ENCODE results near the gene EEF1AKMT3.
A peak's percentile ranks its signal among the peaks of the same experiment; 100 is the strongest.

Gene EEF1AKMT3

DNA sequence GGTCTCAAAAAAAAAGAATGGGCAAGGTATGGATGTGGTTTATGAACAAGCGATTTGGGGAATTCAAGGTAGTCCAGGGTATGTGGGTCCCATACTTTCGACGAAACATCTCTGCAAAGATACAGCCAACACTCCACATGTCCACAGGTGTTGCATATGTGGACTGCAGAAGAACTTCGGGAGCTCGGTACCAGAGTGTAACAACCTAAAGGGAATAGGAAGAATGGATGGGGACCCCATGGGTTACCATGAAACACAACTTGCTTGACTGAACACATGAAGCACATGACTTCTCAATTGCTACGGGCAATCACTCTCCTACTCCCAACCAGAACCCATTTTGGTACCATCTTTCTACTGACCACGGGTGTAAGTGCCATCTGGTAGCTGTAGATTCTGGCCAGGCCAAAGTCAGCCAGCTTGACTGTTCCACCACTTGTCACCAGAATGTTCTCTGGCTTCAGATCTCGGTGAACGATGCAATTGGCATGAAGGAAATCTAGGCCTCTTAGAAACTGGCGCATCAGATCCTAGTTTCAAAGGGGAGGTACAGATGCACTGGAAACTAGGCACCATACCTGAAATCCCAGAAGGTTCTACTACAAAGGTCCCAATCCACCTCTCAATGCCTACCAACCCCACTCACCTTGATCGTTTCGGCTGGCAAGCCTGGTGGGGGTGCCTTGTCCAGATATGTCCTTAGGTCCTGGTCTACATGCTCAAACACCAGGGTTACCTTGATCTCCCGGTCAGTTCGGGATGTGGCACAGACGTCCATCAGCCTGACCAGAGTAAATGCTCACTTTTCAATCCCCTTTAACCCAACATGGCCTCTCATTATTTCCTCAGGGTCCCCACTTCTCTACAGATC lies 21.6 kb upstream of the EEF1AKMT3 start:
- H3K4me1 Mint-ChIP-seq (ENCODE audit: low read depth in 2 of 2) = peaks cover 28 to 49% of the 10 kb centered on the region in 2 donors

DNA sequence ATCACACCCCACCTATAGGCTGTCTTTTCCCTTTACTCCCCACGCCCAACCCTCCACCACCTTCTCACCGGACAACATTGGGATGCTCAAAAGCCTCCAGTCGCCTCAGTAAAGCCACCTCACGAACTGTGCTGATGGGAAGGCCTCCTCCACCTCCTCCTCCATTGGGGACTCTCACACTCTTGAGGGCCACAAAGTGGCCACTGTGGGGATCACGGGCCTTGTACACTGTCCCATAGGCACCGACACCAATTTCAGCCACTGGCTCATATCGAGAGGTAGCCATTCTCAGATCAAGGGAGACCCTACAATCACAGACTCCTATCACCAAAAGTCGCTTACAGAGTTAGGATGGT lies 21.0 kb upstream of the EEF1AKMT3 start:
- no peak for ATAC-seq (replicated peaks)
- peaks cover 31 to 49% of the 10 kb centered on the region in 2 donors for H3K4me1 Mint-ChIP-seq (ENCODE audit: low read depth in 2 of 2)

More for the DNA sequence above, 21.6 kb upstream of the EEF1AKMT3 start:
- Mint-ChIP-seq H3K36me3 (ENCODE audit: insufficient read depth) (peaks cover 40% of the 10 kb centered on the region), H3K9me3 (no peaks in the 10 kb centered on the region), H3K4me3 (peak overlapping the region; percentile 84 to 96), H3K27ac (peak overlapping the region; percentile 86 to 89), H3K27me3 (no peaks in the 10 kb centered on the region)
- no peak for DNase-seq
- no peak for ATAC-seq (replicated peaks)

DNA sequence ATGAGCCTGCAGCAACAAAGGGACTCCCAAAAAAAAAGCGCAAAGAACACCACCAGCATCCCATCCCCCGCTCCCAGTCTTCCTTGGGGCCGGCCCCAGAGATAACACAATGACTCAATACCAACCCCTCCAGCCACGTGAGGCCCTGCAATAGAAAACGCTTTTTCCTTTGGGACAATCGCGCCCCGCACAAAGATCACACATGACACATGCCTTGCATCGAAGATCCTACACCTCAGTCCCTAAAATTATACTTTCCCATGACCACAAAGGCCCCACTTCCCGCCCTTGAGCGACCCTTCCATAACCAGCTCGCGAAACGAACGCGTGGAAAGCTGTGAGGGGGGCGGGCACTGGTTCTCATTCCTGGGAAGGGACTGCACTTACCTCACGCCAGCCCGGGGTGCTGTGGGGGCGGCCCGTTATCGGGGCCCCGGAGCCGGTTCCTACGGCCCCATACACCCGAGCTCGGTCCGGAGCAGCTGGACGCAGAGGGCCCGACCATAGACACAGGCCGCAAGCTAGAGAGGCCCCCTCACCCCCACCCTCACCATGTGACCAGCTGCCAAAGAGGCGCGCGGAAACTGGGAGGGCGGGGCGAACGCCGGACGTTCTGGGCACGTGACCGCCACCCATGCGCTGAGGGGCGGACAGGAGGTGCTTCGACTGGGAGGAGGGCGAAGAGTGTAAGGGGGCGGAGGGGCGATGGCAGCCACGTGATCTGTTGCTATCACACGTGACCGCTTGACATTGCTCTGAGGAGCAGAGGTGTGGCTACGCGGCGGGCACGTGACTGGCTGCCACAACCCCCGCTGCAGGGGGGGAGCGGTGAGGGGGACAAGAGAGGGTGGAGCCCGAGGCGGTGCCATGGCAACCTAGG lies 20.4 kb upstream of the EEF1AKMT3 start, which contains the start of gene CDK4:
TSS of gene CDK4 (minus strand) at position 523 of the 880 bp plus-strand sequence. CDS start 593 bp downstream, outside the sequence.
- peak; percentile 79 for ATAC-seq (replicated peaks)
- peak within 1 kb of the TSS; percentile 84 to 96 for H3K4me3 Mint-ChIP-seq

More for the DNA sequence above, 21.0 kb upstream of the EEF1AKMT3 start:
- peaks cover 43% of the 10 kb centered on the region for H3K36me3 Mint-ChIP-seq (ENCODE audit: insufficient read depth)
- H3K4me3 Mint-ChIP-seq = peak overlapping the region; percentile 84 to 96
- peak overlapping the region; percentile 86 to 89 for H3K27ac Mint-ChIP-seq
- no peaks in the 10 kb centered on the region for H3K27me3 Mint-ChIP-seq
- no peaks in the 10 kb centered on the region for H3K9me3 Mint-ChIP-seq
- DNase-seq = no peak

DNA sequence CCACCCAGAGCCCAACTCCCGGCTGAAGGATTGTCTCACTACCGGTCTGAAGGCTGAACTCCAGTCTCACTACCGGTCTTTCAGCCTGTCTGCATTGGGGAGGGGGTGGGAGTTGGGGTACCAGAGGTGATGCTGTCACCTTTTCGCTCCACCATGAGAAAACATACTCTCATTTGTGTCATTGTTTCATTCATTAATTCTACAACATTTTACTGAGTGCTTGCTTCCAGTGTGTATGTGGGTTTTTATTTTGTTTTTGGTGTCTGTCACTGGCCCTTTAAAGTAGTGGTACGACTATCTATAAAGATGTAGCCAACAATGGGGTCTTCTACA lies 19.8 kb upstream of the EEF1AKMT3 start:
- Mint-ChIP-seq H3K27ac (peak overlapping the region; percentile 86 to 89), H3K4me1 (ENCODE audit: low read depth in 2 of 2) (peaks cover 37 to 57% of the 10 kb centered on the region in 2 donors), H3K27me3 (no peaks in the 10 kb centered on the region), H3K9me3 (no peaks in the 10 kb centered on the region), H3K4me3 (peak overlapping the region; percentile 84 to 96), H3K36me3 (ENCODE audit: insufficient read depth) (peaks cover 39% of the 10 kb centered on the region)
- no peak for DNase-seq
- ATAC-seq (replicated peaks) = no peak

More for the DNA sequence above, 20.4 kb upstream of the EEF1AKMT3 start, which contains the start of gene CDK4:
- H3K4me1 Mint-ChIP-seq (ENCODE audit: low read depth in 2 of 2) = peaks cover 36 to 55% of the 10 kb centered on the region in 2 donors
- H3K27me3 Mint-ChIP-seq = no peaks in the 10 kb centered on the region
- H3K27ac Mint-ChIP-seq = peak within 1 kb of the TSS; percentile 86 to 89
- peak; percentile 98 to 99 (median 99) for DNase-seq
- no peaks in the 10 kb centered on the region for H3K9me3 Mint-ChIP-seq
- H3K36me3 Mint-ChIP-seq (ENCODE audit: insufficient read depth) = peaks cover 41% of the 10 kb centered on the region

DNA sequence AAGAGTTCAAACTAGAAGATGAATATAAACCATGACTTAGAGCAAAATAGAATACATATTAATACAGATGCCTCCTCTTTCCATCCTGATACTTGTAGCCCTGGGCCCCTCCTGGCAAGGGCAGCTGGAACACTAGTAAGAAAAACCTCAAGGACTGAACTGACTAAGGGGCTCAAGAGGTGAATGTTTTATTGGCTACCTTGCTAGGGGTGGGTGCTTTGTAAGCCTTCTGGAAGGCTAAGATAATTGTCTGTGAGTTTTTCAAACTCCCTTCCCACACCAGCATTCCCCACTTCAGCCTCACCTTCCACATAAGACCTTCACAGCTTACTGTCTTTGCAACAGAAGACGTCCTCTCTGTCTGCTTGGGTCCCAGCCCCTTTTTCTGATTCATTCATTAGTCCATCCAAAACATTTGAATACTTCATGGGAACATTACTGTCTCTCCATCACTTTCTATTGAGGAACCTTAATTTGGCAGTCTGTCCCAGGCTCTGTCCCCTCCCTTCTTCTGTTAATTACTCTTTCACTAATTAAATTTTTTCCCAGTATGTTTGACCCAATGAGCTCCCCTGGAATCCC lies 18.6 kb upstream of the EEF1AKMT3 start:
- Mint-ChIP-seq H3K9me3 (no peaks in the 10 kb centered on the region), H3K27me3 (no peaks in the 10 kb centered on the region), H3K27ac (peak overlapping the region; percentile 86 to 89), H3K4me3 (peak overlapping the region; percentile 82 to 86), H3K36me3 (ENCODE audit: insufficient read depth) (peaks cover 32% of the 10 kb centered on the region), H3K4me1 (ENCODE audit: low read depth in 2 of 2) (peaks cover 37 to 57% of the 10 kb centered on the region in 2 donors)
- ATAC-seq (replicated peaks) (no peak), DNase-seq (no peak)

DNA sequence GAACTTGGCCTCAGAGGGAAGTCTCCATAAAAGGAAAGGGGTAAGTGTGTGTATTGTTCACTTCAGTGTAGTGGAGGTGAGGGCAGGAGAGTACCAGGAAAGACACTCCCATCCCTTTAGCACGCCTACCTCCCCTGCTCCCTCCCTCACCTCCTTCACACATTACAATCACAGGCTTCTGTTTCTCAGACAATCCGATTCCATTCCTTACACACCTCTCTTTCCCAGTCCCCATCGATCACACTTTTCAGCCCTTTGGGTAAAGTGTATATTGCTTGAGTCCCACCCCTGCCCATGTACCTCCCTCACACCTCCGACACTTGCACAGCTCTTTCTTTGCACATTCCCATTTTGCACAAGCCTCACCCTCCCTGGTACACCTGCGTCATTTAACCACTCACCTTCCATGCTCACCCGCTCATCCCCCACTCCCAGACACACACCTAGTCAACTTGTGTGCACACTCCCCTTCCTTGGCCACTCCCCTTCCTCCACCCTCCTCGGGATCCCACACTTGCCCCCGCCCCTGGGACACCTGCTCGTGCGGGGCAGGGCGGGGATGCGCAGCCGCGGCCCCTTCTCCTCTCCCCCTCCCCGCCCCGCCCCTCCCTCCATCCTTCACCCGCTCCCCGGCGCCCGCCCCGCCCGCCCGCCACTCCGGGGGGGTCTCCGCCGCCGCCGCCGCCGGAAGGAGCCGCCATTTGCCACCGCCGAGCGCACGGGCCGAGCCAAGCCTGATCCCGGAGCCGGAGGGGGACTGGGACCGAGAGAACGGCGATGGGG lies 17.8 kb upstream of the EEF1AKMT3 start, which contains the start of gene MARCHF9:
TSS of gene MARCHF9 (plus strand) at position 693 of the 783 bp plus-strand sequence. CDS start 426 bp downstream, outside the sequence.
- Mint-ChIP-seq H3K4me3 (peak within 1 kb of the TSS; percentile 85 to 86), H3K4me1 (ENCODE audit: low read depth in 2 of 2) (peaks cover 42 to 64% of the 10 kb centered on the region in 2 donors)
- DNase-seq = peak; percentile 62 to 75 (median 72)

DNA sequence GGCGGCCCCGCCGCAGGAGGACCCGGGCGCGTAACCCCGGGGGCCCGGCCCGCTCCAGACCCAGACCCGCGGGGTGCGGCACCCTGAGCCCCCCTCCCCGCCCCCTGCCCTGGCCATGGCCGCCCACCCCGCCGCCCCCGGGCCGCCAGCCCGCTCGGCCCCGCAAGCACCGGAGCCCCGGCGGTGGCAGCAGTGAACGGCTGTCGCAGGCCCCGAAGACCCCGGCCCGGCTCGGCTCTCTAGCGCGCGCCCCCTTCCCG lies 17.3 kb upstream of the EEF1AKMT3 start:
- H3K27me3 Mint-ChIP-seq = no peaks in the 10 kb centered on the region
- DNase-seq = no peak
- H3K9me3 Mint-ChIP-seq = no peaks in the 10 kb centered on the region
- H3K4me3 Mint-ChIP-seq = peak overlapping the region; percentile 85
- no peak for ATAC-seq (replicated peaks)
- H3K4me1 Mint-ChIP-seq (ENCODE audit: low read depth in 2 of 2) = peaks cover 45 to 66% of the 10 kb centered on the region in 2 donors
- no peak overlapping the region for H3K27ac Mint-ChIP-seq
- peaks cover 29% of the 10 kb centered on the region for H3K36me3 Mint-ChIP-seq (ENCODE audit: insufficient read depth)

More for the DNA sequence above, 17.8 kb upstream of the EEF1AKMT3 start, which contains the start of gene MARCHF9:
- ATAC-seq (replicated peaks) = peak; percentile 31
- H3K9me3 Mint-ChIP-seq = no peaks in the 10 kb centered on the region
- H3K27me3 Mint-ChIP-seq = no peaks in the 10 kb centered on the region
- H3K27ac Mint-ChIP-seq = peak within 1 kb of the TSS; percentile 86 to 89
- peaks cover 29% of the 10 kb centered on the region for H3K36me3 Mint-ChIP-seq (ENCODE audit: insufficient read depth)

DNA sequence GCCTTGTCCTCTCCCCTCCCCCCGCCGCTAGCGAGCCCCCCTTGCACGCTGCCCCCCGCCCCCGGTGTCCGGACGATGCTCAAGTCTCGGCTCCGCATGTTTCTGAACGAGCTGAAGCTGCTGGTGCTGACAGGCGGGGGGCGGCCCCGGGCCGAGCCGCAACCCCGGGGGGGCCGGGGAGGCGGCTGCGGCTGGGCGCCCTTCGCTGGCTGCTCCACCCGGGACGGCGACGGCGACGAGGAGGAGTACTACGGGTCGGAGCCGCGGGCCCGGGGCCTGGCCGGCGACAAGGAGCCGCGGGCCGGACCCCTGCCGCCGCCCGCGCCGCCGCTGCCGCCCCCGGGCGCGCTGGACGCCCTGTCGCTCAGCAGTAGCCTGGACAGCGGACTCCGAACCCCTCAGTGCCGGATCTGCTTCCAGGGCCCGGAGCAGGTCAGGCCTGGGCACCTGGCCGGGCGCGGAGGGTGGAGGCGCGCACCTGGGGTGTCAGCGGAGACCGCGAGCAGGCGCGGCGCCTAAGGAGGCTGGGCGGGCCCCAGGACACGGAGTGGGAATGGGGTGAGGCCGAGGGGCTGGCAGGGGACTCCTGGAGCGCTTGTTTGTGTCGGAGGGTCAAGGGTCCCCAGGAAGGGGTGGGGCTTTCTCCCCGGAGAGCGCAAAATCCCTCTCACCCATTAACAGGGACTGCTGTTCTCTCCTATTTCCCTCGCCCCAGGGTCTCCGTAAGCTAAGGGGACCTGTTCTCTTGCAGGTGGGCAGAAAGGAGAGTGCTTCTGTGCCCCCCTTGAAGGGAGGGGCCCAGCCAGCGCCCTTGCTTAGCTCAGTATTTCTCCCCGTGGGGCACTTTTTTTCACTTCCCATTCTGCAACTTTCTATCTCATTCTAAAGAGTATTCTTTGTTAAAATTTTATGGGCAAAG lies 16.7 kb upstream of the EEF1AKMT3 start:
- peak overlapping the region; percentile 85 for H3K4me3 Mint-ChIP-seq
- no peaks in the 10 kb centered on the region for H3K9me3 Mint-ChIP-seq
- ATAC-seq (replicated peaks) (peak; percentile 13), DNase-seq (peak; percentile 43 to 53 (median 44))
- no peaks in the 10 kb centered on the region for H3K27me3 Mint-ChIP-seq
- peaks cover 42 to 62% of the 10 kb centered on the region in 2 donors for H3K4me1 Mint-ChIP-seq (ENCODE audit: low read depth in 2 of 2)
- peak overlapping the region; percentile 80 to 88 for H3K27ac Mint-ChIP-seq
- peaks cover 29% of the 10 kb centered on the region for H3K36me3 Mint-ChIP-seq (ENCODE audit: insufficient read depth)

DNA sequence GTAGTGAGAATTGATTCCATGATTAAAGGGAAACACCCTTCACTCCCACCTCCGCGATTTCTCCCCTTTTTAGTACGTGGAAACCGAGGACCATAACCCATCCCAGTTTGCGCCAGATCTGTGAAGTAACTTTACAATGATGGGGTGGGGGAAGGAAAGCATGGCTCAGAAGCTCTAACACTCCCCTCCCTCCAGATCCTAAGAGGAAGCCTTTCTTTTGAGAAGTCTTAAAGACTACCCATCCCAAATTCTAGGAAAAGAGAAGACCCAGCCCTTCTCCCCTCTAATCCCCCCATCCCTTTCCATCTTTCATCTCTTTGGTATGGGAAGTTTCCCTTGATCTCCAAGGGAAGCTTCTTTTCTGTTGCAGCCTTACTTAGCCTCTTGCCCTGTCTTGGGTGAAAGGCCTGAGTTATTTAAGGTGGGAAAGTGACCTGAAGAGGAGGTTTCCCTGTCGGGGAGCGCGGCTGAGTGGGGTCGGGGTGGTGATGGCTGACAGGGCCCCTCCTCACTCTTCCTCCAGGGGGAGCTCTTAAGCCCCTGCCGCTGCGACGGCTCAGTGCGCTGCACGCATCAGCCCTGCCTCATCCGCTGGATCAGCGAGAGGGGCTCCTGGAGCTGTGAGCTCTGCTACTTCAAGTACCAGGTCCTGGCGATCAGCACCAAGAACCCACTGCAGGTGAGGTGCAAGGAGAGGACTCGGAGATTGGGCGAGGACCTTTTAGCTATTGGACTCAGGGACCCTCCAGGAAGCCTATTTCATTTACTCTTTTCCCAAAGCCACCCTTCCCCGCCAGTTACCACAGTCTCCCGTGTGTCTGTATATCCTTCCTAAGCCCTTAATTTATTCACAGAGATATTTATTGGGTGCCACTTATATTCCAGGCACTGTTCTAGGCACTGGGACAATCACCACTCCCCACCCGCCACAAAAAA lies 15.7 kb upstream of the EEF1AKMT3 start:
- ATAC-seq (replicated peaks) = peak; percentile 16
- peaks cover 36 to 54% of the 10 kb centered on the region in 2 donors for H3K4me1 Mint-ChIP-seq (ENCODE audit: low read depth in 2 of 2)
- H3K4me3 Mint-ChIP-seq = peak overlapping the region; percentile 85
- DNase-seq = peak; percentile 59 to 69 (median 63)
- no peaks in the 10 kb centered on the region for H3K27me3 Mint-ChIP-seq
- H3K27ac Mint-ChIP-seq = peak overlapping the region; percentile 80 to 88
- H3K9me3 Mint-ChIP-seq = no peaks in the 10 kb centered on the region
- peaks cover 29% of the 10 kb centered on the region for H3K36me3 Mint-ChIP-seq (ENCODE audit: insufficient read depth)

DNA sequence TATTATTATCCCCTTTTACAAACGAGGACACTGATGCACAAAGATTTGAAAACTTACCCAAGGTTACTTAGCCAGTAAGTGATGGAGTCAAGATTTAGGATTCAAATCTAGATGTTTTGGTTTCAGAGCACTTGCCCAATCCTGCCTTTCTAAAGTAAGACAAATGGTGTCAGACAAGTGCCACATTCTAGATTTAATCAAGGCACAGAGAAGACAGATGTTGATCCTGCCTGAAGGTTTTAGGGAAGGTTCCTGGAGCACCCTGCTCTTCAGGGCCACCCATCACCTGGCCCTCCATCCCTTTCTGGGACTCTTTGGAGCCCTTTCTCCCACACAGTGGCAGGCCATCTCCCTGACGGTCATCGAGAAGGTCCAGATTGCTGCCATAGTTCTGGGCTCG lies 14.6 kb upstream of the EEF1AKMT3 start:
- ATAC-seq (replicated peaks) (no peak), DNase-seq (no peak)
- Mint-ChIP-seq H3K27me3 (no peaks in the 10 kb centered on the region), H3K9me3 (no peaks in the 10 kb centered on the region), H3K4me3 (no peak overlapping the region), H3K36me3 (ENCODE audit: insufficient read depth) (peaks cover 18% of the 10 kb centered on the region), H3K4me1 (ENCODE audit: low read depth in 2 of 2) (peaks cover 31 to 43% of the 10 kb centered on the region in 2 donors), H3K27ac (no peak overlapping the region)

All from effector memory CD8-positive, alpha-beta T cell (primary cell).